NK-92 (cell line): Measurements from ENCODE around the gene PLTP.
"Not testable (repeated sequence)": the region's sequence is repeated elsewhere in the genome, so short reads cannot be mapped to it uniquely, and the experiment has no call there.

Source experiments
- DNase-seq: peaks from one replicate; lab custom pipeline; 2025; ENCODE audit not compliant: unreplicated experiment; lab: John Stamatoyannopoulos, UW

The PLTP gene

GRCh38 chr20:45911486-45912343 is at the start of gene PLTP:
PLTP (minus strand) TSS chr20:45912155; CDS start chr20:45911452, 703 bp downstream.
- DNase-seq = no peak

GRCh38 chr20:45959956-45960630 is 48.1 kb upstream of the PLTP start:
- DNase-seq = no peak

GRCh38 chr20:45959126-45959525 is 47.2 kb upstream of the PLTP start:
- DNase-seq = no peak

GRCh38 chr20:45958593-45958992 is 46.6 kb upstream of the PLTP start:
- DNase-seq = no peak

- no peak for DNase-seq
Measured at GRCh38 chr20:45957021-45957941, 45.3 kb upstream of the PLTP start.

GRCh38 chr20:45956326-45956725 is 44.4 kb upstream of the PLTP start:
- DNase-seq = not testable (repeated sequence)

GRCh38 chr20:45953672-45954071 is 41.7 kb upstream of the PLTP start:
- no peak for DNase-seq

GRCh38 chr20:45952861-45953260 is 40.9 kb upstream of the PLTP start:
- no peak for DNase-seq

GRCh38 chr20:45951925-45952834 is 40.2 kb upstream of the PLTP start:
- no peak for DNase-seq

- no peak for DNase-seq
Measured at GRCh38 chr20:45950330-45950646, 38.3 kb upstream of the PLTP start.

GRCh38 chr20:45949542-45950329 is 37.8 kb upstream of the PLTP start:
- no peak for DNase-seq

- no peak for DNase-seq
Measured at GRCh38 chr20:45948742-45949541, 37.0 kb upstream of the PLTP start.

GRCh38 chr20:45948261-45948733 is 36.3 kb upstream of the PLTP start:
- no peak for DNase-seq

- DNase-seq = no peak
Measured at GRCh38 chr20:45947110-45947866, 35.3 kb upstream of the PLTP start.

- no peak for DNase-seq
Measured at GRCh38 chr20:45946149-45946970, 34.4 kb upstream of the PLTP start.

GRCh38 chr20:45945678-45946148 is 33.8 kb upstream of the PLTP start:
- no peak for DNase-seq
